MM.1S (cell line): ENCODE results near the gene PPP1R13B.

Experiments
- DNase-seq: peaks from one replicate; pipeline ENCODE4 v3.0.0-alpha.2; 2015
- H2AFZ ChIP-seq: fragments of 300-600 bp; sonication (generic); 2 replicates; pipeline ENCODE4 v1.6.0; 2016; ENCODE audit warnings: antibody characterized with exemption, low read length
- H3F3A ChIP-seq: fragments of 300-600 bp; sonication (generic); 2 replicates; pipeline ENCODE4 v1.6.1; 2016; ENCODE audit warnings: mild to moderate bottlenecking, antibody characterized with exemption, low read length, moderate library complexity, mixed read lengths; ENCODE audit not compliant: insufficient read depth
- H3K27ac ChIP-seq: fragments of 300-600 bp; sonication (generic); 2 replicates; pipeline ENCODE4 v1.5.1; 2016; ENCODE audit warnings: mild to moderate bottlenecking, low read length
- H3K27me3 ChIP-seq: fragments of 300-600 bp; sonication (generic); replicated peaks from 2 replicates; pipeline ENCODE4 v1.6.0; 2016; ENCODE audit warnings: low read length; ENCODE audit not compliant: insufficient read depth
- H3K36me3 ChIP-seq: fragments of 300-600 bp; sonication (generic); replicated peaks from 2 replicates; pipeline ENCODE4 v1.6.1; 2016; ENCODE audit warnings: mild to moderate bottlenecking, low read length, mixed read lengths; ENCODE audit not compliant: insufficient read depth
- H3K4me1 ChIP-seq: fragments of 300-600 bp; sonication (generic); 2 replicates; pipeline ENCODE4 v1.6.1; 2016; ENCODE audit warnings: low read length, mixed read lengths
- H3K4me2 ChIP-seq: fragments of 300-600 bp; sonication (generic); 2 replicates; pipeline ENCODE4 v1.6.0; 2016; ENCODE audit warnings: low read depth, low read length
- H3K4me3 ChIP-seq: fragments of 300-600 bp; sonication (generic); 2 replicates; pipeline ENCODE4 v1.5.1; 2016; ENCODE audit warnings: low read length, mixed read lengths
- H3K79me2 ChIP-seq: fragments of 300-600 bp; sonication (generic); 2 replicates; pipeline ENCODE4 v1.6.1; 2016; ENCODE audit warnings: mixed run types, low read length, mixed read lengths
- H3K9ac ChIP-seq: fragments of 300-600 bp; sonication (generic); 2 replicates; pipeline ENCODE4 v1.6.1; 2016; ENCODE audit warnings: low read length, mixed read lengths
- H3K9me2 ChIP-seq: fragments of 300-600 bp; sonication (generic); replicated peaks from 2 replicates; pipeline ENCODE4 v1.6.1; 2016; ENCODE audit warnings: mild to moderate bottlenecking, low read length, mixed read lengths; ENCODE audit not compliant: insufficient read depth
- H3K9me3 ChIP-seq: fragments of 300-600 bp; sonication (generic); replicated peaks from 2 replicates; pipeline ENCODE4 v1.6.1; 2016; ENCODE audit warnings: mild to moderate bottlenecking, low read length, mixed read lengths; ENCODE audit not compliant: insufficient read depth
- H4K20me1 ChIP-seq: fragments of 300-600 bp; sonication (generic); 2 replicates; pipeline ENCODE4 v1.6.1; 2016; ENCODE audit warnings: mild to moderate bottlenecking, low read length, moderate library complexity, mixed read lengths; ENCODE audit not compliant: insufficient read depth
- CTCF ChIP-seq: fragments of 300-600 bp; sonication (generic); IDR thresholded peaks from 2 replicates; pipeline ENCODE4 v1.5.1; 2016; ENCODE audit warnings: antibody characterized with exemption, low read length, mixed read lengths
- EZH2 ChIP-seq: fragments of 300-600 bp; sonication (generic); optimal IDR thresholded peaks from 2 replicates; pipeline ENCODE3; 2017; ENCODE audit warnings: low read depth, mild to moderate bottlenecking, antibody characterized with exemption, low read length, mixed read lengths
- EZH2phosphoT487 ChIP-seq: fragments of 300-600 bp; sonication (generic); IDR thresholded peaks from 2 replicates; pipeline ENCODE4 v1.6.1; 2018; ENCODE audit warnings: antibody characterized with exemption, low read length

Gene PPP1R13B

DNA sequence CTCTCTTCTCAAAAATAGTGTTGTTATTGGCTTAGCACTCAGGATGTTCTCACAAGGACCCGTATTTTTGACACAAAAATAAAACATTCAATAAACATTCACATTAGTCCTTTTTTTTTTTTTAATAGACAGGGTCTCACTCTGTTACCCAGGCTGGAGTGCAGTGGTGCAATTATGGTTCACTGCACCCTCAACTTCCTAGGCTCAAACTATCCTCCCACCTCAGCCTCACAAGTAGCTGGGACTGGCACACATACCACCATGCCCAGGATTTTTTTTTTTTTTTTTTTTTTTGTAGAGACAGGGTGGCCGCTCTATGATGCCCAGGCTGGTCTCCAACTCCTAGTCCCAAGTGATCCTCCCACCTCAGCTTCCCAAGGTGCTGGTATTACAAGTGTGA, 27.0 kb downstream of the PPP1R13B start:
- Histone ChIP-seq H3K36me3 (no peaks in the 10 kb centered on the region), H3K9me2 (no peaks in the 10 kb centered on the region), H2AFZ (no peak overlapping the region), H3K27ac (no peak overlapping the region), H3F3A (no peaks in the 10 kb centered on the region), H3K4me2 (no peak overlapping the region), H4K20me1 (no peaks in the 10 kb centered on the region), H3K27me3 (no peaks in the 10 kb centered on the region), H3K4me3 (no peak overlapping the region), H3K79me2 (no peaks in the 10 kb centered on the region), H3K9ac (no peak overlapping the region), H3K9me3 (no peaks in the 10 kb centered on the region), H3K4me1 (no peaks in the 10 kb centered on the region)
- DNase-seq: no peak
- TF ChIP-seq EZH2: no peak
- TF ChIP-seq CTCF: no peak
- no peak for TF ChIP-seq EZH2phosphoT487

DNA sequence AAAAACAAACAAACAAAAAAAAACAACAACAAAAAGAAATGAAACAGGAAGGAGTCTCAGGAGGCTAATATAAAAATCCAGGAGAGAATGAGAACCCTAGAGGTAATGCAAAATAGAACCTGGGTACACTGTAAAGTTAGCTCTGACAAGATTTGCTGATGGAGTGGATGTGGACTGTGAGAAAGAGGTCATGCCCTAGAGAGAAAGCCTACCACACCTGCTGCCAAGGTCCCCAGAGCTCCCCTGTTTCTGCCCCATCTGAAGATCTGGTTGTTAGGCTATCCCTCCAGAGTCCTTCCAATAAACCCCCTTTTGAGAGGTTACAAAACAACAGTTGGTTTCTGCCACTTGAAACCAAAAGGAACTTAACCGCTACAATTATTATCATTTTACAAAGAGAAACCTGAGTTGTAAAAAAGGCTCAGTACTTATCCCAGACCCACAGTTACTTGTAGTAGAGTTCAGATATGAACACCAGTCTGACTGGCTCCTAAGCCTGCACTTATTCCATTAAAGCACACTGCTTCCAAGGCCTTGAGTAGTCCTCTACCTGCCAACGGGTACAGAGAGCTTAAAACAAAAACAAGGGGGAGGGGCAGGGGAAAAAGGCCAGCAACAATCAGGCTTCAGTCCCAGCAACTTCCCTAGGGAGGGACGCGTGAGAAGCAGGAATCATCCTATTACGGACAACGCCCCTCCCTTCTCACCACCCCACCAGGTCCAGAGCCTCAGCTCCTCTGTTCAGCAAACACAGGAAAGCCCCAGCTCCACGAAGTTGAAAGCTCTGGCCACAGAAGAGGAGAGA, 27.7 kb downstream of the PPP1R13B start:
- no peaks in the 10 kb centered on the region for H3K27me3 ChIP-seq

DNA sequence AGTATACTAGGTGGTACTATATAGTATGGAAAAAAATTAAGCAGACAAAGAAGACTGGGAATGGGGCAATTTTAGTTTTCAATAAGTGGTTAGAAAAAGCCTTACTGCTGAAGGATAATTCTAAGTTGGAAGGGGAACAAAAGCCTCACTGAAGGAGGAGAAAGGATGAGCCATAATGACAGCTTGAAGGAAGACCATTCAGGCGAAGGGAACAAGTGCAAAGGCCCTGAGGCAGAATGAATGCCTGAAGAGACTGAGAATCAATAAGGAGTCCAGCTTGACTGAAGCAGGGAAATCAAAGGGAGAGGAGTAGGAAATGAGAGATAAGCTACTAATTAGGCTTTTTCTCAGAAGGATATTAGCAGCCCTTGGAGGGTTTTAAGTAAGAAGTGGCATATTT, 28.5 kb downstream of the PPP1R13B start:
- Histone ChIP-seq H3K27me3 (no peaks in the 10 kb centered on the region), H4K20me1 (no peaks in the 10 kb centered on the region), H3K27ac (no peak overlapping the region), H3K9ac (no peak overlapping the region), H2AFZ (no peak overlapping the region), H3K4me3 (no peak overlapping the region), H3F3A (no peaks in the 10 kb centered on the region), H3K9me3 (no peaks in the 10 kb centered on the region), H3K4me2 (no peak overlapping the region), H3K9me2 (no peaks in the 10 kb centered on the region), H3K4me1 (no peaks in the 10 kb centered on the region), H3K36me3 (no peaks in the 10 kb centered on the region), H3K79me2 (no peaks in the 10 kb centered on the region)
- TF ChIP-seq EZH2 (no peak), EZH2phosphoT487 (no peak), CTCF (no peak)
- DNase-seq: no peak

More for the DNA sequence above, 27.7 kb downstream of the PPP1R13B start:
- no peaks in the 10 kb centered on the region for H3K9me2 ChIP-seq
- H3K9me3 ChIP-seq: no peaks in the 10 kb centered on the region
- H3K36me3 ChIP-seq: no peaks in the 10 kb centered on the region
- no peaks in the 10 kb centered on the region for H3F3A ChIP-seq
- no peak overlapping the region for H3K4me3 ChIP-seq
- no peaks in the 10 kb centered on the region for H4K20me1 ChIP-seq
- H3K27ac ChIP-seq: no peak overlapping the region
- H3K4me2 ChIP-seq: no peak overlapping the region
- H2AFZ ChIP-seq: no peak overlapping the region
- H3K9ac ChIP-seq: no peak overlapping the region
- H3K79me2 ChIP-seq: no peaks in the 10 kb centered on the region
- H3K4me1 ChIP-seq: no peaks in the 10 kb centered on the region
- DNase-seq: no peak
- TF ChIP-seq CTCF: no peak
- no peak for TF ChIP-seq EZH2phosphoT487
- no peak for TF ChIP-seq EZH2
